Sigmoid colon (tissue), 7 donors: ENCODE measurements around the gene TMEM9B. TPM values are rescaled to one million over a fixed set of nuclear protein-coding genes. Genes with fewer than 3 reads are reported as not detected.
"Not testable (repeated sequence)": the region's sequence is repeated elsewhere in the genome, so short reads cannot be mapped to it uniquely, and the experiment has no call there.

Experiments
- DNase-seq: peaks from one replicate; pipeline ENCODE4 v3.0.0-alpha.2; 2019
- H3K27ac ChIP-seq, 4 donors: fragments of 200-600 bp; sonication (generic); one replicate each; pipeline ENCODE4 v1.5.1; 2016 to 2019; ENCODE audit warnings: mild to moderate bottlenecking in 1 of 4
- H3K27me3 ChIP-seq, 3 donors: fragments of 200-600 bp; sonication (generic); one replicate each; pipeline ENCODE4 v1.5.1; 2019; ENCODE audit warnings: mild to moderate bottlenecking in 1 of 3
- H3K36me3 ChIP-seq, 4 donors: fragments of 200-600 bp; sonication (generic); one replicate each; pipeline ENCODE4 v1.5.1; 2016 to 2019
- H3K4me1 ChIP-seq, 4 donors: fragments of 200-600 bp; sonication (generic); one replicate each; pipeline ENCODE4 v1.5.1; 2017 to 2019
- H3K4me3 ChIP-seq, 4 donors: fragments of 200-600 bp; sonication (generic); one replicate each; pipeline ENCODE4 v1.5.1; 2017 to 2019; ENCODE audit warnings: mild to moderate bottlenecking in 2 of 4, moderate library complexity in 1 of 4
- H3K9me3 ChIP-seq, 4 donors: fragments of 200-600 bp in 3 of 4; sonication (generic) in 3 of 4; one replicate each; pipeline versions ENCODE4 v1.5.1 to v1.6.1; 2013 to 2019
- EP300 ChIP-seq, 4 donors: sonication (generic); formaldehyde crosslinking; IDR thresholded peaks; one replicate each; pipeline ENCODE4 v1.6.1; 2017; ENCODE audit warnings: antibody characterized with exemption in 4 of 4
- POLR2A ChIP-seq, 2 donors: fragments of 450-650 bp; IDR thresholded peaks; one replicate each; pipeline ENCODE4 v1.6.1; 2016; ENCODE audit warnings: antibody characterized with exemption in 2 of 2, mild to moderate bottlenecking in 2 of 2, moderate library complexity in 2 of 2
- POLR2AphosphoS5 ChIP-seq, 4 donors: sonication (generic); formaldehyde crosslinking; IDR thresholded peaks; one replicate each; pipeline ENCODE4 v1.6.1; 2017; ENCODE audit warnings: antibody characterized with exemption in 4 of 4
- WGBS, 2 donors: extraction: QIAGEN DNeasy Blood & Tissue Kit; methylation state at CpG; one replicate each; pipeline ENCODE4 v1.1.7; 2013; 5-methylcytosine and 5-hydroxymethylcytosine counted together
- intact Hi-C: fragments of 100-400 bp; cut with DNase I; formaldehyde crosslinking; loops from one replicate; pipeline ENCODE4 v1.15.1; 2023
- polyA plus RNA-seq, 3 donors: library from polyadenylated mRNA; stranded (reverse); fragments of 200-250 nt; gene quantifications; one replicate each; pipeline ENCODE4 v1.2.3, GENCODE V29; 2013
- total RNA-seq, 4 donors: library from RNA; depleted of rRNA; stranded (reverse); fragments of >200 nt; gene quantifications; one replicate each; pipeline ENCODE4 v1.1.0, GENCODE V29; 2016
- TF ChIP-seq, protein P1 (sequence below), 4 experiments: fragments of 450-650 bp in 3 of 4; fragments of 200-600 bp in 1 of 4; IDR thresholded peaks; one replicate each; pipeline ENCODE4 v1.5.1; 2016 to 2019; ENCODE audit warnings: antibody characterized with exemption in 4 of 4, mild to moderate bottlenecking in 3 of 4, moderate library complexity in 2 of 4
- donor health status: healthy with polysubstance abuse.
- donor health status: Bipolar disorder and iron deficiency.
- donor health status: healthy.

TMEM9B gene
- 10 to 100 TPM; 13.3 to 24.3 (median 20.1) TPM for total RNA-seq
- 10 to 100 TPM; 48.3 to 58.9 (median 49.8) TPM for polyA plus RNA-seq

DNA sequence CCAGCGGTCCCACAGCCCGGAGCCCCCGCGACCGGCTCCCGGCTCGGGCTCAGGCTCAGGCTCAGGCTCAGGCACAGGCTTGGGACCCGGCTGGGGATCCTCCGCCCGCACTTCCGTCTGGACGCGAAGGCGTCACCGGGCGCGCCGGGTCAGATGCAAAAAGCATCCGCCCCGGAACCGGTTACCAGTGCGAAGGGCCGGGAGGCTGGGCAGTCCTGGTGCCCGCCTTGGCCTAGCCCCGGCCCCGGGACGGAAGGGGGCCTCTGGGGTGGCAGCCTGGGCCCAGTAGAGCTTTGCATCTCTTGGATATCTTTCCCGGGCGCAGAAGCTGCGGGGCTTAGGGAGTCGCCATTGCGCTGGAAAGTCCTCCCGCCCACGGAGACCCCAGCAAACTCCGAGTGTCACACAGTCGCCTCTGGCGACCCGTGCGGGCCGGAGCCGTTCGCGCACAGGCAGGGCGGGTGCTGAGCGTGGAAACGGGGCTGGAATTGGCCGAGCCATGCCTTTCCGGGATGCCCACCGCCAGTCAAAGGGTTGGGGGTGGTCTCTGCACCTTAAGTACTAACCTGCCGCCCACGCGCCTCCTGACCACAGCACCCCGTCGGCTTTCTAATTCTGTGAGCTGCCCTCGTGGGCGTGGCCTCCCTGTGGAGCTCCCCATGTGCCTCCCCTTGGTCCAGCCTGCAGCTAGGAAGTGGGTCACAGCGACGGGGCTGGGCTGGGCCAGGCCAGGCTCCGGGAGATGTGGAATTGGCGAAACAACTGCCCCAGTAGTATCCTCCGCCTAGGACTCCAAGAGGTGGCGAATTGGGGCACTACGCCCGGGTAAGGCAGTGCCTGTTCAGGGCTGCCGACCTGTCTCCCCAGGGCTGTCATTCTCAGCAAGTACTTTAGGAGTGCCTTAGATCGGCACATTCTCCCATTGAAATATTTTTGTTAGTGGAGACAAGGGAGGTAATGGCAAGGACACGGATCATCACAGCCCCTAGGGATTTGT lies at the start of gene TMEM9B:
TSS of gene TMEM9B (minus strand) at position 119 of the 997 bp plus-strand sequence. CDS start 129 bp downstream, outside the sequence.
- peaks cover 0 to 37% (median 32%) of the 10 kb centered on the region in 4 donors for H3K4me1 ChIP-seq
- H3K36me3 ChIP-seq = no peaks in the 10 kb centered on the region
- H3K4me3 ChIP-seq = peak within 1 kb of the TSS; percentile 65 to 91 (median 78)
- TF ChIP-seq EP300 (IDR thresholded peaks at IDR 0.05) (peak in 2 of 4 donors; percentile 24 to 49), POLR2A (IDR thresholded peaks at IDR 0.05) (peak; percentile 94 to 95), POLR2AphosphoS5 (IDR thresholded peaks at IDR 0.05) (peak; percentile 89 to 96 (median 94))
- TF ChIP-seq, protein P1, sequence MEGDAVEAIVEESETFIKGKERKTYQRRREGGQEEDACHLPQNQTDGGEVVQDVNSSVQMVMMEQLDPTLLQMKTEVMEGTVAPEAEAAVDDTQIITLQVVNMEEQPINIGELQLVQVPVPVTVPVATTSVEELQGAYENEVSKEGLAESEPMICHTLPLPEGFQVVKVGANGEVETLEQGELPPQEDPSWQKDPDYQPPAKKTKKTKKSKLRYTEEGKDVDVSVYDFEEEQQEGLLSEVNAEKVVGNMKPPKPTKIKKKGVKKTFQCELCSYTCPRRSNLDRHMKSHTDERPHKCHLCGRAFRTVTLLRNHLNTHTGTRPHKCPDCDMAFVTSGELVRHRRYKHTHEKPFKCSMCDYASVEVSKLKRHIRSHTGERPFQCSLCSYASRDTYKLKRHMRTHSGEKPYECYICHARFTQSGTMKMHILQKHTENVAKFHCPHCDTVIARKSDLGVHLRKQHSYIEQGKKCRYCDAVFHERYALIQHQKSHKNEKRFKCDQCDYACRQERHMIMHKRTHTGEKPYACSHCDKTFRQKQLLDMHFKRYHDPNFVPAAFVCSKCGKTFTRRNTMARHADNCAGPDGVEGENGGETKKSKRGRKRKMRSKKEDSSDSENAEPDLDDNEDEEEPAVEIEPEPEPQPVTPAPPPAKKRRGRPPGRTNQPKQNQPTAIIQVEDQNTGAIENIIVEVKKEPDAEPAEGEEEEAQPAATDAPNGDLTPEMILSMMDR (IDR thresholded peaks at IDR 0.05) = no peak
- H3K27me3 ChIP-seq = no peaks in the 10 kb centered on the region
- DNase-seq = peak; percentile 94
- intact Hi-C loops = loop anchor here (5.0 kb wide), 4 partner anchors 92 to 282 kb away; partner anchors contain the start of genes RPL27A and TRIM66
- no peaks in the 10 kb centered on the region for H3K9me3 ChIP-seq
- 0% methylated on average over 67 of the region's 67 CpGs for WGBS, 2 donors
- H3K27ac ChIP-seq = peak within 1 kb of the TSS; percentile 92 to 98 (median 96)

DNA sequence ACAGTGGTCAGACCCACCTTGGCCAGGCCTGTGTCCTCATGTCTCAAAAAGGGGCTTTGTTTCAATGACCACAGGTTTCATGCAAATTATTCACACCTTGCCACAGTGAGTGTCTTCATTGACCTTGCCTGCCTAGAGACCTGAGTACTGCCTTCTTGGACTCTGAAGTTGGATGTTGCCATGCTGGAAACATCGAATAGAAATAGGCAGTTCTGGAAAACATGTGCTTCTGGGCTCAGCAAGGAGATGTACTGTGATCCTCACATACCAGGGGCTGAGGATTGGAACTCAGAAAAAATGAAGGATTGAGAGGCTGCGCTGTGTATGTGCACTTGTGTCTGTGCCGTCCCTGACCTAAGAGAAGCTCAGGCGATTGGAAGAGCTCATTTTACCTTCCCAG lies 49.1 kb upstream of the TMEM9B start:
- no peak for DNase-seq
- Histone ChIP-seq H3K27me3 (no peaks in the 10 kb centered on the region), H3K4me1 (peaks cover 0 to 13% (median 4%) of the 10 kb centered on the region in 4 donors), H3K4me3 (no peak overlapping the region), H3K27ac (no peak overlapping the region), H3K36me3 (no peaks in the 10 kb centered on the region), H3K9me3 (no peaks in the 10 kb centered on the region)
- 93 to 94% methylated on average over 4 of the region's 4 CpGs for WGBS, 2 donors
- intact Hi-C loops = no loop called here
- TF ChIP-seq, protein P1 (IDR thresholded peaks at IDR 0.05) = no peak
- no peak for TF ChIP-seq POLR2A (IDR thresholded peaks at IDR 0.05)
- TF ChIP-seq POLR2AphosphoS5 (IDR thresholded peaks at IDR 0.05) = no peak
- no peak for TF ChIP-seq EP300 (IDR thresholded peaks at IDR 0.05)

DNA sequence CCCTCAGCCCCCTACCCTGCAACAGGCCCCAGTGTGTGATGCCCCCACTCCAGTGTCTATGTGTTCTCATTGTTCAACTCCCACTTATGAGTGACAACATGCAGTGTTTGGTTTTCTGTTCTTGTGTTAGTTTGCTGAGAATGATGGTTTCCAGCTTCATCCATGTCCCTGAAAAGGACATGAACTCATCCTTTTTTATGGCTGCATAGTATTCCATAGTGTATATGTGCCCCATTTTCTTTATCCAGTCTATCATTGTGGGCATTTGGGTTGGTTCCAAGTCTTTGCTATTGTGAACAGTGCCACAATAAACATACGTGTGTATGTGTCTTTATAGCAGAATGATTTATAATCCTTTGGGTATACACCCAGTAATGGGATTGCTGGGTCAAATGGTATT lies 45.3 kb upstream of the TMEM9B start:
- H3K27ac ChIP-seq, H3K4me1 ChIP-seq, DNase-seq, H3K9me3 ChIP-seq, H3K4me3 ChIP-seq, H3K36me3 ChIP-seq, intact Hi-C loops, H3K27me3 ChIP-seq: not testable (repeated sequence)
- 20 to 73% methylated on average over 1 of the region's 1 CpG for WGBS, 2 donors

DNA sequence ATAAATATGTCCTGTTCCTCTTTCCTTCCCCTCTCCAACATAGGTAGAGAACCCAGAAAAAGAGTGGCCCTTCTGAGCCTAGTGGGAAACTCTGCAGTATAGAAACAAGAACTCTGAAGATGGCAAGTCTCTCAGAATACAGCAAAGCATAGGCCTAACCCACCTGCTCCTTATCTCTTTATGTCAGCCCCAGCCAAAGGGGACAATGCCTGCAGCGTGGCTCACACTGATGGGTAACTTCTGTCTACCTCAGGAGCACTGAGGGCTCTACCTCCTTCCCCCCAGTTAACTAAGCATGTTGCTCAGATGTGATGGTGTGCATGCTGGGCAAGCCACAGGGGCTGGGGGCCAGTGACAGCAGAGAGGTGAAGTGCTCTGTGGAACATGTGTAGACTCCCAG lies 44.4 kb upstream of the TMEM9B start:
- TF ChIP-seq, protein P1 (IDR thresholded peaks at IDR 0.05) = no peak
- TF ChIP-seq EP300 (IDR thresholded peaks at IDR 0.05) = no peak
- WGBS, 2 donors = 75 to 82% methylated on average over 1 of the region's 1 CpG
- DNase-seq = no peak
- H3K4me1 ChIP-seq = peaks cover 0 to 11% (median 10%) of the 10 kb centered on the region in 4 donors
- H3K4me3 ChIP-seq = no peak overlapping the region
- no peaks in the 10 kb centered on the region for H3K9me3 ChIP-seq
- intact Hi-C loops = no loop called here
- no peaks in the 10 kb centered on the region for H3K36me3 ChIP-seq
- no peak overlapping the region for H3K27ac ChIP-seq
- H3K27me3 ChIP-seq = no peaks in the 10 kb centered on the region

DNA sequence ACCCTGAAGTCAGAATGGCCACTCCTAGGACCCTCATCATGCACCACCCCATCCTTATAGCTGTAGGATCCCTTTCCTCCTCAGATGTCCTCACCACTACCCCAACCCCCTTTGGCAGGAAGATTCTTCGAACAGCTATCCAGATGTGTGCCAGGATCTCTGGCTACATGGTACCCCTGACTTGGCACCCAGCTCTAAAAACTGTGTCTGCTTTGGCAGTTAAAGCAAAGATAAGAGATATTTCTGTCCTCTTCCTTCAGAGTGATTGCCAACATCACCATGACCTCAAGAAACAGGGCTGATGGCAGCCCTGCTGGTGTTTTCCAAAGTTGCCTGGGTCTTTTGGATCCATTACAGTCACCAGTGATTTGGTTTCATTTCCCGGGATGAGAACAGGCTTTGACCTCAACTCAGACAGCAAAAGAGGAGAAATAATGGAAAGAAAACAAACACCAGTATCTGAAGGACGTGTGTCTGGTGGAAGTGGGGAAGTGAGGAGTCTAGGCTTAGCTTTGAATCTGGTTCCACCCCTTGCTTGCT lies 43.8 kb upstream of the TMEM9B start:
- Histone ChIP-seq H3K27ac (no peak overlapping the region), H3K4me3 (no peak overlapping the region), H3K27me3 (peaks cover 0 to 2% (median 0%) of the 10 kb centered on the region in 3 donors), H3K4me1 (peaks cover 0 to 16% (median 15%) of the 10 kb centered on the region in 4 donors), H3K36me3 (no peaks in the 10 kb centered on the region), H3K9me3 (no peaks in the 10 kb centered on the region)
- no peak for TF ChIP-seq EP300 (IDR thresholded peaks at IDR 0.05)
- TF ChIP-seq, protein P1 (IDR thresholded peaks at IDR 0.05) = no peak
- no peak for TF ChIP-seq POLR2A (IDR thresholded peaks at IDR 0.05)
- no peak for TF ChIP-seq POLR2AphosphoS5 (IDR thresholded peaks at IDR 0.05)
- DNase-seq = no peak
- intact Hi-C loops = no loop called here
- WGBS, 2 donors = 72 to 79% methylated on average over 3 of the region's 3 CpGs
